H9 (cell line): ENCODE measurements around the gene RALGAPB. TPM values are rescaled to one million over a fixed set of nuclear protein-coding genes. Genes with fewer than 3 reads are reported as not detected.

Experiments used
- DNase-seq: peaks from one replicate; pipeline ENCODE4 v3.0.0-alpha.2; 2017
- H2AFZ ChIP-seq: one replicate; pipeline ENCODE4 v1.6.1; 2013; ENCODE audit warnings: mild to moderate bottlenecking, low read length, control low read depth, moderate library complexity
- H2AK5ac ChIP-seq: 2 replicates; pipeline ENCODE4 v1.6.1; 2013; ENCODE audit warnings: low read length, control low read depth, mixed read lengths; ENCODE audit not compliant: insufficient read length
- H2BK120ac ChIP-seq: one replicate; pipeline ENCODE4 v1.6.1; 2013; ENCODE audit warnings: low read depth, mild to moderate bottlenecking, low read length, control low read depth, inconsistent platforms; ENCODE audit not compliant: poor library complexity, severe bottlenecking
- H2BK12ac ChIP-seq: 2 replicates; pipeline ENCODE4 v1.6.1; 2013; ENCODE audit warnings: low read length, control low read depth, mixed read lengths, low read depth; ENCODE audit not compliant: insufficient read length
- H2BK15ac ChIP-seq: 2 replicates; pipeline ENCODE4 v1.6.1; 2013; ENCODE audit warnings: low read depth, low read length, control low read depth
- H2BK20ac ChIP-seq: one replicate; pipeline ENCODE4 v1.6.1; 2013; ENCODE audit warnings: low read depth, mild to moderate bottlenecking, low read length, control low read depth, inconsistent platforms; ENCODE audit not compliant: poor library complexity, severe bottlenecking
- H2BK5ac ChIP-seq: 2 replicates; pipeline ENCODE4 v1.6.1; 2013; ENCODE audit warnings: low read length, control low read depth, mixed read lengths; ENCODE audit not compliant: insufficient read length
- H3K14ac ChIP-seq: 2 replicates; pipeline ENCODE4 v1.6.1; 2013; ENCODE audit warnings: low read length, control low read depth; ENCODE audit not compliant: insufficient read depth
- H3K18ac ChIP-seq: 2 replicates; pipeline ENCODE4 v1.6.1; 2013; ENCODE audit warnings: low read depth, mild to moderate bottlenecking, mixed read lengths, low read length, control low read depth; ENCODE audit not compliant: insufficient read length
- H3K23ac ChIP-seq: 2 replicates; pipeline ENCODE4 v1.6.1; 2013; ENCODE audit warnings: low read length, control low read depth, mixed read lengths, low read depth; ENCODE audit not compliant: insufficient read length
- H3K23me2 ChIP-seq: 2 replicates; pipeline ENCODE4 v1.6.1; 2013; ENCODE audit warnings: low read depth, mild to moderate bottlenecking, mixed read lengths, low read length, control low read depth; ENCODE audit not compliant: insufficient read length, poor library complexity, severe bottlenecking
- H3K27ac ChIP-seq: 2 replicates; pipeline ENCODE4 v1.5.1; 2013; ENCODE audit warnings: low read length, control low read depth, mixed read lengths, low read depth; ENCODE audit not compliant: insufficient read length
- H3K27me3 ChIP-seq: 2 replicates; pipeline ENCODE4 v1.6.1; 2013; ENCODE audit warnings: low read length, control low read depth, inconsistent platforms; ENCODE audit not compliant: insufficient read depth
- H3K4ac ChIP-seq: 2 replicates; pipeline ENCODE4 v1.6.1; 2013; ENCODE audit warnings: low read depth, mild to moderate bottlenecking, control low read depth, inconsistent platforms, low read length, moderate library complexity
- H3K4me1 ChIP-seq: 2 replicates; pipeline ENCODE4 v1.6.1; 2013; ENCODE audit warnings: low read length, control low read depth, inconsistent platforms; ENCODE audit not compliant: insufficient read depth
- H3K4me2 ChIP-seq: 2 replicates; pipeline ENCODE4 v1.6.1; 2013; ENCODE audit warnings: low read length, control low read depth, mixed read lengths; ENCODE audit not compliant: insufficient read length, insufficient read depth
- H3K56ac ChIP-seq: 2 replicates; pipeline ENCODE4 v1.6.1; 2013; ENCODE audit warnings: low read depth, mild to moderate bottlenecking, mixed read lengths, low read length, control low read depth; ENCODE audit not compliant: insufficient read length
- H3K79me1 ChIP-seq: 2 replicates; pipeline ENCODE4 v1.6.1; 2013; ENCODE audit warnings: low read depth, mild to moderate bottlenecking, moderate library complexity, low read length, control low read depth, inconsistent platforms; ENCODE audit not compliant: insufficient read depth, poor library complexity, severe bottlenecking
- H3K79me2 ChIP-seq: 2 replicates; pipeline ENCODE4 v1.6.1; 2013; ENCODE audit warnings: low read length, control low read depth, inconsistent platforms; ENCODE audit not compliant: insufficient read depth
- H3K9ac ChIP-seq: 2 replicates; pipeline ENCODE4 v1.6.1; 2013; ENCODE audit warnings: low read length, control low read depth, mixed read lengths; ENCODE audit not compliant: insufficient read length; ENCODE audit errors: extremely low read depth
- H3K9me3 ChIP-seq: one replicate; pipeline ENCODE4 v1.6.1; 2013; ENCODE audit warnings: low read depth, low read length, inconsistent platforms; ENCODE audit not compliant: control insufficient read depth
- H3T11ph ChIP-seq: one replicate; pipeline ENCODE4 v1.6.1; 2013; ENCODE audit warnings: mild to moderate bottlenecking, low read length, control low read depth, inconsistent platforms
- H4K20me1 ChIP-seq: one replicate; pipeline ENCODE4 v1.6.1; 2013; ENCODE audit not compliant: control insufficient read depth, insufficient read length, insufficient read depth
- H4K5ac ChIP-seq: 2 replicates; pipeline ENCODE4 v1.6.1; 2013; ENCODE audit warnings: low read depth, mild to moderate bottlenecking, mixed read lengths, low read length, control low read depth; ENCODE audit not compliant: insufficient read length
- H4K8ac ChIP-seq: replicated peaks from 2 replicates; pipeline ENCODE4 v1.6.1; 2013; ENCODE audit warnings: low read length, control low read depth, mixed read lengths, low read depth; ENCODE audit not compliant: insufficient read length
- H4K91ac ChIP-seq: 2 replicates; pipeline ENCODE4 v1.6.1; 2013; ENCODE audit warnings: low read depth, mild to moderate bottlenecking, moderate library complexity, mixed read lengths, low read length, control low read depth; ENCODE audit not compliant: insufficient read length
- H3K27ac Mint-ChIP-seq, 3 experiments: 2 replicates in 2 of 3; 3 replicates in 1 of 3; pipeline ENCODE4 v1.8.0; 2020 to 2021; ENCODE audit warnings: mixed read lengths in 3 of 3, mild to moderate bottlenecking in 1 of 3, moderate library complexity in 1 of 3
- H3K27me3 Mint-ChIP-seq: 2 replicates; pipeline ENCODE4 v1.8.0; 2021; ENCODE audit warnings: low read depth, mild to moderate bottlenecking, moderate library complexity, mixed read lengths
- H3K36me3 Mint-ChIP-seq, 3 experiments: 2 replicates in 2 of 3; 3 replicates in 1 of 3; pipeline ENCODE4 v1.8.0; 2020 to 2021; ENCODE audit warnings: low read depth in 3 of 3, mixed read lengths in 3 of 3; ENCODE audit not compliant: insufficient read depth in 1 of 3
- H3K4me1 Mint-ChIP-seq, 2 experiments: 2 replicates each; pipeline ENCODE4 v1.8.0; 2020; ENCODE audit warnings: mixed read lengths in 2 of 2
- H3K4me3 Mint-ChIP-seq, 2 experiments: 2 replicates in 1 of 2; 3 replicates in 1 of 2; pipeline ENCODE4 v1.8.0; 2020 to 2021; ENCODE audit warnings: mild to moderate bottlenecking in 2 of 2, mixed read lengths in 2 of 2, moderate library complexity in 1 of 2
- H3K9me3 Mint-ChIP-seq, 2 experiments: 2 replicates in 1 of 2; 3 replicates in 1 of 2; pipeline ENCODE4 v1.8.0; 2020; ENCODE audit warnings: mild to moderate bottlenecking in 2 of 2, mixed read lengths in 2 of 2, moderate library complexity in 1 of 2
- CTCF ChIP-seq: fragments of 200-600 bp; sonication (generic); conservative IDR thresholded peaks from 3 replicates; pipeline ENCODE4 v1.8.0; 2021; ENCODE audit warnings: antibody characterized with exemption, mild to moderate bottlenecking
- WGBS: extraction: QIAGEN DNeasy Blood & Tissue Kit; methylation state at CpG from one replicate; pipeline ENCODE4 v1.1.7; 2013; ENCODE audit warnings: missing lambda C conversion rate, low lambda C conversion rate, mixed read lengths; ENCODE audit not compliant: insufficient read length; ENCODE audit errors: extremely low coverage; 5-methylcytosine and 5-hydroxymethylcytosine counted together
- total RNA-seq: library from RNA; stranded (reverse); gene quantifications from 2 replicates; pipeline ENCODE4 v1.2.1, GENCODE V29; 2021

The RALGAPB gene
- total RNA-seq, 1 experiment from 2014 or later = 28.5 TPM

- Histone ChIP-seq H3K79me1 (no peaks in the 10 kb centered on the region), H2AFZ (no peak overlapping the region), H4K8ac (no peak overlapping the region), H3K9ac (no peak overlapping the region), H3K23ac (no peak overlapping the region), H2BK12ac (no peak overlapping the region), H3K4ac (no peak overlapping the region), H4K91ac (no peak overlapping the region), H4K20me1 (no peaks in the 10 kb centered on the region), H3K14ac (no peak overlapping the region), H3K4me1 (no peaks in the 10 kb centered on the region), H3K27ac (no peak overlapping the region), H4K5ac (no peak overlapping the region), H3K23me2 (no peaks in the 10 kb centered on the region), H2AK5ac (no peak overlapping the region), H3T11ph (no peak overlapping the region), H3K9me3 (no peaks in the 10 kb centered on the region), H3K27me3 (no peaks in the 10 kb centered on the region), H2BK15ac (no peak overlapping the region), H2BK20ac (no peak overlapping the region), H2BK120ac (no peak overlapping the region), H3K56ac (no peak overlapping the region), H2BK5ac (no peak overlapping the region), H3K79me2 (no peaks in the 10 kb centered on the region), H3K18ac (no peak overlapping the region), H3K4me2 (no peak overlapping the region)
- Mint-ChIP-seq H3K27me3 (no peaks in the 10 kb centered on the region), H3K36me3 (no peaks in the 10 kb centered on the region), H3K4me3 (no peak overlapping the region), H3K4me1 (peaks cover 0 to 5% of the 10 kb centered on the region in 2 experiments; a peak in 3 of 4 replicates), H3K27ac (no peak overlapping the region), H3K9me3 (no peaks in the 10 kb centered on the region)
- no CpG with 5 or more reads among the region's 4 CpGs for WGBS
- DNase-seq = no peak
- TF ChIP-seq CTCF = no peak
Measured at GRCh38 chr20:38589351-38589750, 116.7 kb downstream of the RALGAPB start.
